Caki2 (cell line): ENCODE measurements around the gene CASP7. TPM values are rescaled to one million over a fixed set of nuclear protein-coding genes. Genes with fewer than 3 reads are reported as not detected.

ENCODE experiments used
- DNase-seq: peaks from one replicate; pipeline ENCODE4 v3.0.0-alpha.2; 2015; ENCODE audit warnings: low read depth
- in situ Hi-C: cut with HindIII; loops from 2 replicates; pipeline ENCODE4 v1.10.0; 2016; ENCODE audit warnings: low sequenced_read_pairs, low pct_unique_long_range_greater_than_20kb, mixed read lengths
- total RNA-seq: library from RNA; depleted of rRNA; stranded (reverse); fragments of >200 nt; shearing (Covaris generic); gene quantifications from 2 replicates; pipeline ENCODE4 v1.2.3, GENCODE V29; 2014; ENCODE audit warnings: low replicate concordance

CASP7 gene
- total RNA-seq, 1 experiment from 2014 or later: 39.6 TPM

GRCh38 chr10:113705344-113705652, 25.6 kb downstream of the CASP7 start:
- in situ Hi-C loops: no loop called here
- no peak for DNase-seq

GRCh38 chr10:113706623-113707022, 26.9 kb downstream of the CASP7 start:
- DNase-seq: no peak
- in situ Hi-C loops: no loop called here

GRCh38 chr10:113708640-113709039, 28.9 kb downstream of the CASP7 start:
- DNase-seq: no peak
- in situ Hi-C loops: no loop called here

- in situ Hi-C loops: no loop called here
- no peak for DNase-seq
Measured at GRCh38 chr10:113709221-113709838, 29.6 kb downstream of the CASP7 start.

DNA sequence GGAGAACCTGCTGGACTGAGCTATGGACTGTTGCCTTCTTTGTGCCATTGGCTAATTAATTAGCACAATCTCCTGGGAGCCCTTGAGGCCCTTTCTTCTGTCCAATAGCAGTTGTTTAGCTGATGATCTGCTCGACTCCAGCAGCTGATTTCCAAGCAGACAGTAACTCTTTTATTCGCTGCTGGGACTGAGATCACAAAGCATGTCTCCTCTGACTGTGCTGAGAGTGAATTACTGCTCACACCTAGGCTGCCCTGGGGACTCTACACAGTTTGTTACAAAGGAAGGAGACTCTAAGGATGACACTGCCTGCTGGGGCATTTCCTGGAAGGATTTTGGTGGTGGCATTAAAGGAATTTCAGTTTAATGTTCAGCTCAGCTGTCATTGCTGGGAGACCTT, 31.4 kb downstream of the CASP7 start:
- in situ Hi-C loops: no loop called here
- no peak for DNase-seq

DNA sequence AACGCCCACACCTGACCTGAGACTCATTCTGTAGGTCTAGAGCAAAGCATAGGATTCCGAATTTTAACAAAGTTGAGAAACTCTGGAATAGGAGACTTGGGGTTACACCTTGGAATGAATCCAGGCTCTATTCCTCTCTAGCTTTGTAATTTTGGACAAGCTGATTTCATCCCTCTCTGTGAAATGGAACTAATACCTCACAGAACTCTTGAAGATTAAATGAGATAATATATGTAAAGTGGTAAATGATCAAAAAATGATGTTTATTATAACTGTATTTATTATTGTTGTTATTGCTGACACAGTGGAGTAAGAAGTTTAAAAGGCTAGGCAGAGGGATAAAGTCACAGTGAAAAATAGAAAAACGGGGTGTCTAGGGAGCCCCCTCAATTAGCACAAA, 32.3 kb downstream of the CASP7 start:
- no peak for DNase-seq
- in situ Hi-C loops: no loop called here

GRCh38 chr10:113712755-113713639, 33.3 kb downstream of the CASP7 start:
- in situ Hi-C loops: no loop called here

DNA sequence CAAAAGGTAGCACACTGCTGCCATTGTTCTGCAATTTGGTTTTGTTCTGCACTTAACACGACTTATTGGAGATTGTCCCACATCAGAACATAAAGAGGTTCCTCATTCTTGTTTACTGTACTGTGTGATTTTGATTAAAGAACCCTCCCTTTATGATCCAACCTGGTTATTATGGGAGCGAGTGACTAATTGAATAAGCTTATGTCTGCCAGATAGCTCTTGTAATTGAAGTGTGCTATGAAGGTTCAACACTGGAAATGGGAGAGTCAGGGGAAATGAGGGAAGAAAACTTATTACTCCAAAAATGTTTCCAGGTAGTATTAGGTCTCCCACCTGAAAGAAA, 33.9 kb downstream of the CASP7 start:
- DNase-seq: no peak
- in situ Hi-C loops: no loop called here

More at GRCh38 chr10:113712755-113713639, 33.3 kb downstream of the CASP7 start:
- no peak for DNase-seq

DNA sequence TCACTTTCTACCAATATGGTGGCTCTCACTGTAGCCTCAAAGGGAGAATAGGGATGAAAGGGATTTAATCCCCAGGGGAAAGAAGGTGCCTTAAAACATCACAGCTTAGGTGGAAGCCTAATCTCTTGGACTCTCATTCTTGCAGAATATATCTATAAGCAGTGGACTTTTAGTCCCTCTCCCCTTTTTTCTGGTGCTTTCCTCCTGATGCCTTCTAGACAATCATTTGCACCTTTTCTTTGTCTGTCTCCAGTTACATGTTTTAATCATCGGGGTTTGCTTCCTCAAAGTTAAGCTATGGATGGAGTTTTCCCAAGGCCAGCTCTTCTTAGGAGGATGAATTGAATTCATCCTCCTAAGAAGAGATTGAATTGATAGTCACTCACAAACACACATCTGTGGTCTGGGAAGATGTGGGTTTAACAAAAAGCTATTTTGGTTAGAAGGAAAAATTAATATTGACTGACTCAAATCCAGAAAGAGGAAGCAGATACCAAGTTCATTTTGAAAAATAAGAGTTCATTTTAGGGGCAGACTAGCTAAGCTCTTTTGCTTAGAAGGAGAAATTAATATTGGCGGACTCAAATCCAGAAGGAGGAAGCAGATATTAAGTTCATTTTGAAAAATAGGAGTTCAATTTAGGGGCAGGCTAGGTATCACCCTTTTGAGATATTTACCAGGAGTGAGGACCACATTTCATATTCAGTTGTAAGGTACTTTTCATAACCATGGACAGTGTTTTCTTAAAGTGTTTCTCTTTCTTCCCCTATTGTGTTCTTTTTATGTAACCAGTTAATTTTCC, 36.6 kb downstream of the CASP7 start:
- in situ Hi-C loops: no loop called here
- DNase-seq: no peak

- no peak for DNase-seq
- in situ Hi-C loops: no loop called here
Measured at GRCh38 chr10:113718969-113719822, 39.5 kb downstream of the CASP7 start.

- DNase-seq: no peak
- in situ Hi-C loops: no loop called here
Measured at GRCh38 chr10:113720386-113720785, 40.7 kb downstream of the CASP7 start.

GRCh38 chr10:113732160-113732881, 52.6 kb downstream of the CASP7 start:
- no peak for DNase-seq
- in situ Hi-C loops: no loop called here

DNA sequence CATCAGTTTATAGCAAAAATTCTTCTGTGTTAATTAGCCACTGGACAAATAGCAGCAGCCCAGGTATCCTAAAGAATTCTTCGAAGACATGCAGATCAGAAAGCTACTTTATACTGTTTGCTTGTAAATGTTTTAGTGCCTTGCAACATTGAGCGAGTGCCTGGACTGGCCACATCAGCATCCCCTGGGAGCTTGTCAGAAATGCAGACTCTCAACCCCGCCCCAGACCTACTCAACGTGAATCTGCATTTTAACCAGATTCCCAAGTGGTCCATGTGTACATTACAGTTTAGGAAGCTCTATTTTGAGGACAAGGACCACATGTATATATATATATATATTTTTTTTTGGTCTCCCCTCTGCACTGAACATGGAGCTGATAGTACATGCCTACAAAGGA, 53.3 kb downstream of the CASP7 start:
- in situ Hi-C loops: no loop called here
- no peak for DNase-seq

DNA sequence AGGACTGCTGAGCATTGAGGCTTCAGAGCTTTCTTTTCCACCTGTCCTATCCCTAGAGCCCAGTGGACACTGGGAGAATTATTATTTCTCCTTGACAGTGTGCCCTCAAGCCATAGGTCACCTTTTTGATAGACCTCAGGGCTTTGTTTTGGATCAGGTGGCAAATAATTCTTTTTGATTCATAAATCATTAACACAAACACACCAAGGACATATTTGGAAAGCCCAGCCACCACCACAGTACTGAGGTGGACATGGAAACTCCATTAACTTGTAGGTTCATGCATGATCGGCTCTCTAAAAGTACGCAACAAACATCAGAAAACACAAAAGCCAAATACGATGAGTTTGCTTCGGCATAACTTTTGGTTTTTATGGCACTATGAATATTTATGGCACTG, 53.9 kb downstream of the CASP7 start:
- no peak for DNase-seq

GRCh38 chr10:113735913-113736312, 56.2 kb downstream of the CASP7 start:
- no peak for DNase-seq
- in situ Hi-C loops: no loop called here

More for the DNA sequence above, 53.9 kb downstream of the CASP7 start:
- in situ Hi-C loops: no loop called here

DNA sequence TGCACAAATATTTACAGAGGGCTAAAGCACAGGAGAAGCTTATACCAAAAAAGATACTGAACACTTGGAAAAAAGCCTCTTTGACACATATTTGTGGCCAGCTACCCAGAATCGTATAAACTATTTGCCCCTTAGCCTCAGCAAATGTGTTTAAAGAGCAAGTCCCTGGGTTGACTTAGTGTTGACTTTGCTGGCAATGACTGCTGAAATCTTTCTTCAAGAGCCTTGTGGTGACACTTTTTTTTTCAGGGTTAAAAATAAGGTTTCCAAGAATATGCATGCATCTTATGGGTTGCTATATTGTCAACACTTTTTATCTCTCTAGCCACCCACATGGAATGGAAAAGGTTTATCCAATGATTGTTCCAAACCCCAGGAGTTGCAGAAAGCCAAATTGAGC, 56.9 kb downstream of the CASP7 start:
- DNase-seq: no peak
- in situ Hi-C loops: no loop called here

DNA sequence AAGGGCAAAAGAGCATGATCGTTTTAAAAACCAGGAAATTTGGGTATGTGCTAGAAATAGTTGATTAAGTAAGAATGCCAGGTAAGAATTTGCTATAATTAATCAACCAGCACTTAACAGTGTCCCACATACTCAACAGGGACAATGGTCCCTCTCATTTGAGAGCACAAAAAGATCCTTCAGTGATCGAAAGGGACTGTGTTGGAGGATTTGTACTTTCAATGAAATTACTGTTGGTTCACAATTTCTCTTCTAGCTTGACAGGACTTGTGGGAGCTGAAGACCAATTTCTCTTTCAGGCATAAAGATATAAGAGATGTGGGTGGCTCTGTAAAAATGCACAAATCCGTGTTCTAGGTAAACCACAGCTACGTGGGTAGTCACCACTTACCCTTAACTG, 59.3 kb downstream of the CASP7 start:
- in situ Hi-C loops: no loop called here

DNA sequence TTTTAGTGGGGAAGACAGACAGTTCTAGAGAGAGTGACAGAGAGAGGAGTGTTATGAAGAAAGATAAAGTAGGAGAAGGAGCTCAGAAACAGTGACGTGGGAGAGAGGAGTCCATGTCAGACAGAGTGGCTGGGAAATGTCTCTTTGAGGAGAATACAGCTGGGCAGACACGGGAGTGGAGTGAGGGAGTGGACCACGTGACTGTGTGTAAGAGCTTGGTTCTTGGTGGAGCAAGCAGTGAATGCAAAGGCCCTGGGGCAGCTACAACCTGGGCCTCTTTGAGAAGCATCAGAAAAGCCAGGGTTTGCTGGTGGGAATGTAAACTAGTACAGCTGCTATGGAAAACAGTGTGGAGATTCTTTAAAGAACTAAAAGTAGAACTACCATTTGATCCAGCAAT, 59.9 kb downstream of the CASP7 start:
- in situ Hi-C loops: no loop called here
- no peak for DNase-seq

More for the DNA sequence above, 59.3 kb downstream of the CASP7 start:
- no peak for DNase-seq
